Measurements from ENCODE around the gene APOC4. TPM values are rescaled to one million over a fixed set of nuclear protein-coding genes. Genes with fewer than 3 reads are reported as not detected.

The APOC4 gene
- polyA plus RNA-seq, 2 of the 4 experiments (the other 2 are of a cell fraction): not detected

DNA sequence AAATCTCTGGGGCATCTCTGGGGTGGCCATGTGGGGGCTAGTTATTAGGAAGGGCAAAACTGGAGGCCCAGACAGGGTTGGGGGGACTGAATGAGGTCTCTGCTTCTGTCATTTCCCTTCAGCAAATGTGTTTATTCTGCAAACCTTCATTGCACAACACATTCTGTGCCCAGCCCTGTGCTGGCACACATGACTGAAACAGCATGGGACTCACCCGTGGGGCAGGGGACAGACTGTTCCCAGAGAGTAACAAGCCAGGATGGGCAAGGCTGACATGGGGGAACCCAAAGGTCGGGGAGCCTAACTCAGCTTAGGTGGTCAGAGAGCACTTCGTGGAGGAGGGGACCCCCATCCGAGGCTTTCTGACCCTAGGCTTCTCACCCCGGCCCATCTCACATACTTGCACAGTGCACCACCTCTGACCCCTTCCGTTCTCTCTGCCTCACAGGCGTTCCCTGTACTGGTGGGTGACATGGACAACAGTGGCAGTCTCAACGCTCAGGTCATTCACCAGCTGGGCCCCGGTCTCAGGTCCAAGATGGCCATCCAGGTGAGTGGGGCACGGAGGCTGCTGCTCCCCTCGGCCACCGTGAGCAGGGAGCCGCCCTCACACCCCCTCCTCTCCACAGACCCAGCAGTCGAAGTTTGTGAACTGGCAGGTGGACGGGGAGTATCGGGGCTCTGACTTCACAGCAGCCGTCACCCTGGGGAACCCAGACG, 48.5 kb upstream of the APOC4 start:
- Histone ChIP-seq H3K4me1 (peaks cover 23% of the 10 kb centered on the region), H3K4me3 (no peak overlapping the region), H3K9me3 (no peaks in the 10 kb centered on the region), H3K4me2 (no peak overlapping the region; the same call in 2 of the 3 replicates), H3K27ac (no peak overlapping the region)
- TF ChIP-seq, protein P1, sequence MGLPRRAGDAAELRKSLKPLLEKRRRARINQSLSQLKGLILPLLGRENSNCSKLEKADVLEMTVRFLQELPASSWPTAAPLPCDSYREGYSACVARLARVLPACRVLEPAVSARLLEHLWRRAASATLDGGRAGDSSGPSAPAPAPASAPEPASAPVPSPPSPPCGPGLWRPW (IDR thresholded peaks at IDR 0.05): no peak
- TF ChIP-seq, protein P2, sequence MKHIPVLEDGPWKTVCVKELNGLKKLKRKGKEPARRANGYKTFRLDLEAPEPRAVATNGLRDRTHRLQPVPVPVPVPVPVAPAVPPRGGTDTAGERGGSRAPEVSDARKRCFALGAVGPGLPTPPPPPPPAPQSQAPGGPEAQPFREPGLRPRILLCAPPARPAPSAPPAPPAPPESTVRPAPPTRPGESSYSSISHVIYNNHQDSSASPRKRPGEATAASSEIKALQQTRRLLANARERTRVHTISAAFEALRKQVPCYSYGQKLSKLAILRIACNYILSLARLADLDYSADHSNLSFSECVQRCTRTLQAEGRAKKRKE (CRISPR knock-in tag; IDR thresholded peaks at IDR 0.05; ENCODE audit: low read depth): no peak
- no peak for DNase-seq (ENCODE audit: low read depth in 1 of 2, low spot score in 1 of 2)
- FAIRE-seq: no peak
- ChIA-PET POLR2A (no interaction called here), CTCF (interaction anchor here (1.3 to 2.5 kb wide), 2 partner anchors 11 to 122 kb away, joined by 4 to 38 read pairs; partner anchors contain the start of gene APOE)
- ATAC-seq: no peak
- 94% methylated on average over 18 of the region's 18 CpGs for WGBS (ENCODE audit: missing lambda C conversion rate)

DNA sequence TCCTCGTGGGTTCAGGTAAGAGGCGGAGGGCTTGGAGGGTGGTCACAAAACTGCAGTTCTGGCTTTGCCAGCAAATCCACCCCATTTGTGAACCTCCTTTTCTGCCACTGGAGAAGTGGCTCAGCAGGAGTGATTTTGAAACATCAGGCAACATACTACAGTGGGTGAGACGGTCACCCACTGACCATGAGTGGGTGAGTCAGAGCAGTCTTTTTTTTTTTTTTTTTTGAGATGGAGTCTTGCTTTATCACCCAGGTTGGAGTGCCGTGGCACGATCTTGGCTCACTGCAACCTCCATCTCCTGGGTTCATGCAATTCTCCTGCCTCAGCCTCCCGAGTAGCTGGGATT, 48.0 kb upstream of the APOC4 start:
- FAIRE-seq (no peak), DNase-seq (ENCODE audit: low read depth in 1 of 2, low spot score in 1 of 2) (no peak), ATAC-seq (no peak)
- Histone ChIP-seq H3K27ac (no peak overlapping the region), H3K4me1 (peaks cover 23% of the 10 kb centered on the region), H3K4me3 (no peak overlapping the region), H3K9me3 (no peaks in the 10 kb centered on the region), H3K4me2 (no peak overlapping the region)
- TF ChIP-seq, protein P3, sequence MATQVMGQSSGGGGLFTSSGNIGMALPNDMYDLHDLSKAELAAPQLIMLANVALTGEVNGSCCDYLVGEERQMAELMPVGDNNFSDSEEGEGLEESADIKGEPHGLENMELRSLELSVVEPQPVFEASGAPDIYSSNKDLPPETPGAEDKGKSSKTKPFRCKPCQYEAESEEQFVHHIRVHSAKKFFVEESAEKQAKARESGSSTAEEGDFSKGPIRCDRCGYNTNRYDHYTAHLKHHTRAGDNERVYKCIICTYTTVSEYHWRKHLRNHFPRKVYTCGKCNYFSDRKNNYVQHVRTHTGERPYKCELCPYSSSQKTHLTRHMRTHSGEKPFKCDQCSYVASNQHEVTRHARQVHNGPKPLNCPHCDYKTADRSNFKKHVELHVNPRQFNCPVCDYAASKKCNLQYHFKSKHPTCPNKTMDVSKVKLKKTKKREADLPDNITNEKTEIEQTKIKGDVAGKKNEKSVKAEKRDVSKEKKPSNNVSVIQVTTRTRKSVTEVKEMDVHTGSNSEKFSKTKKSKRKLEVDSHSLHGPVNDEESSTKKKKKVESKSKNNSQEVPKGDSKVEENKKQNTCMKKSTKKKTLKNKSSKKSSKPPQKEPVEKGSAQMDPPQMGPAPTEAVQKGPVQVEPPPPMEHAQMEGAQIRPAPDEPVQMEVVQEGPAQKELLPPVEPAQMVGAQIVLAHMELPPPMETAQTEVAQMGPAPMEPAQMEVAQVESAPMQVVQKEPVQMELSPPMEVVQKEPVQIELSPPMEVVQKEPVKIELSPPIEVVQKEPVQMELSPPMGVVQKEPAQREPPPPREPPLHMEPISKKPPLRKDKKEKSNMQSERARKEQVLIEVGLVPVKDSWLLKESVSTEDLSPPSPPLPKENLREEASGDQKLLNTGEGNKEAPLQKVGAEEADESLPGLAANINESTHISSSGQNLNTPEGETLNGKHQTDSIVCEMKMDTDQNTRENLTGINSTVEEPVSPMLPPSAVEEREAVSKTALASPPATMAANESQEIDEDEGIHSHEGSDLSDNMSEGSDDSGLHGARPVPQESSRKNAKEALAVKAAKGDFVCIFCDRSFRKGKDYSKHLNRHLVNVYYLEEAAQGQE (IDR thresholded peaks at IDR 0.05): no peak
- TF ChIP-seq CHD2 (IDR thresholded peaks at IDR 0.05; ENCODE audit: low read length, partially characterized antibody): no peak
- no peak for TF ChIP-seq EHF (CRISPR knock-in tag; IDR thresholded peaks at IDR 0.05)
- no peak for TF ChIP-seq HOXA7 (CRISPR knock-in tag; IDR thresholded peaks at IDR 0.05)
- TF ChIP-seq, protein P4, sequence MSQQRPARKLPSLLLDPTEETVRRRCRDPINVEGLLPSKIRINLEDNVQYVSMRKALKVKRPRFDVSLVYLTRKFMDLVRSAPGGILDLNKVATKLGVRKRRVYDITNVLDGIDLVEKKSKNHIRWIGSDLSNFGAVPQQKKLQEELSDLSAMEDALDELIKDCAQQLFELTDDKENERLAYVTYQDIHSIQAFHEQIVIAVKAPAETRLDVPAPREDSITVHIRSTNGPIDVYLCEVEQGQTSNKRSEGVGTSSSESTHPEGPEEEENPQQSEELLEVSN (IDR thresholded peaks at IDR 0.05; ENCODE audit: borderline replicate concordance, low read depth): no peak
- no peak for TF ChIP-seq PHF8 (IDR thresholded peaks at IDR 0.05; ENCODE audit: borderline replicate concordance, low read depth)
- no peak for TF ChIP-seq KDM1A (IDR thresholded peaks at IDR 0.05; ENCODE audit: low read depth)
- no peak for TF ChIP-seq FOSB (CRISPR knock-in tag; IDR thresholded peaks at IDR 0.05)
- TF ChIP-seq HEYL (CRISPR knock-in tag; IDR thresholded peaks at IDR 0.05): no peak
- TF ChIP-seq, protein P1 (IDR thresholded peaks at IDR 0.05): no peak
- TF ChIP-seq RNF2 (IDR thresholded peaks at IDR 0.05; ENCODE audit: borderline replicate concordance, low read depth): no peak
- no peak for TF ChIP-seq JUN (IDR thresholded peaks at IDR 0.05)
- no peak for TF ChIP-seq HOXB5 (CRISPR knock-in tag; IDR thresholded peaks at IDR 0.05)
- no peak for TF ChIP-seq TFCP2L1 (CRISPR knock-in tag; IDR thresholded peaks at IDR 0.05)
- TF ChIP-seq CBX2 (IDR thresholded peaks at IDR 0.05; ENCODE audit: borderline replicate concordance, low read depth): no peak
- CTCF ChIA-PET: interaction anchor here (1.8 to 4.5 kb wide), 3 partner anchors 10 to 57 kb away, joined by 5 to 38 read pairs (median 22); partner anchors contain the start of genes APOE and NECTIN2
- 89% methylated on average over 6 of the region's 6 CpGs for WGBS (ENCODE audit: missing lambda C conversion rate)
- POLR2A ChIA-PET: no interaction called here

All from A549 (cell line).